GM19238 (cell line): ENCODE measurements around the gene SLC25A31.

Experiments used
- DNase-seq: peaks from one replicate; pipeline ENCODE4 v3.0.0; 2011; ENCODE audit warnings: low spot score; ENCODE audit not compliant: insufficient read length

The SLC25A31 gene

DNA sequence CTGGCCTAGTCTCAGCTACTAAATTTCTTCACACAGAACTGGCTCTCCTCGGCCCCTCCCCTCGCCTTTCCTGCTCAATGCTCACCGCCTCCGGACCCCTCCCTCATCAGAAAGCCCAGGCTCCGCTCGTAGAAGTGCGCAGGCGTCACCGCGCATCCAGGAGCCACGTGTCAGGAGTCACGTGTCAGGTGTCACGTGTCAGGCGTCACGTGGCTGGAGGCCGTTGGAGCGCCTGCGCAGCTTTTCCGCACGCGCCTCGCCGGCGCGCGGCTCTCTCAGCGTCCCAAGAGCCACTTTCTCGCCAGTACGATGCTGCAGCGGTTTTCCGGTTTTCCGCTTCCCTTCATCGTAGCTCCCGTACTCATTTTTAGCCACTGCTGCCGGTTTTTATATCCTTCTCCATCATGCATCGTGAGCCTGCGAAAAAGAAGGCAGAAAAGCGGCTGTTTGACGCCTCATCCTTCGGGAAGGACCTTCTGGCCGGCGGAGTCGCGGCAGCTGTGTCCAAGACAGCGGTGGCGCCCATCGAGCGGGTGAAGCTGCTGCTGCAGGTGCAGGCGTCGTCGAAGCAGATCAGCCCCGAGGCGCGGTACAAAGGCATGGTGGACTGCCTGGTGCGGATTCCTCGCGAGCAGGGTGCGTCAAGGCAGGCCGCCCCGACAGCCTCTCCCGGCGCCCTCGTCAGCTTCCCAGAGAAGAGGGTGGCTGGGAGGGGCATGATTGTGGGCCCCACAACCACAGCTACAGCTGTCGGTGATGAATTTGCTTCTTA lies at the start of gene SLC25A31:
Gene SLC25A31, plus strand, starts transcription at position 259 of the 772 bp plus-strand sequence. Its CDS starts 146 bp downstream, at position 405.
- DNase-seq, result no peak

DNA sequence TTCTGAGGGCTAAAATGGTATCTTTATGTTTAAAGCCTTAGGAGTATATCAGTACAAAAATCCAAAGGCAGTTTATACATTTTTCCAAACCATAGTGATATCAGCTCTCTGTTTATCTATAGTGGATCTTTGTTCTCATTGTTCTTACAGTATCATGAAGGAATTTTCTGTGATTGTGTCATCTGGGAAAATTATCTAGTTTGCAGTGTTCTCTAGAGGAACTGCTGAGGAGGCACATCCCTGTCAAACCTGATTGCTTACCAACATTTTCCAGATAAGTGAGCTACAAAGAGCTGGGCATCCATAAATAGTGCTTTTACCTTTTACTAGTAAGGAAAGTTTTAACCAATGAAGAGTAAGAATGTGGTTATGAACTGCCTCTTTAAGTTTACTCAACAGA lies 44.9 kb upstream of the SLC25A31 start:
- DNase-seq, result no peak

DNA sequence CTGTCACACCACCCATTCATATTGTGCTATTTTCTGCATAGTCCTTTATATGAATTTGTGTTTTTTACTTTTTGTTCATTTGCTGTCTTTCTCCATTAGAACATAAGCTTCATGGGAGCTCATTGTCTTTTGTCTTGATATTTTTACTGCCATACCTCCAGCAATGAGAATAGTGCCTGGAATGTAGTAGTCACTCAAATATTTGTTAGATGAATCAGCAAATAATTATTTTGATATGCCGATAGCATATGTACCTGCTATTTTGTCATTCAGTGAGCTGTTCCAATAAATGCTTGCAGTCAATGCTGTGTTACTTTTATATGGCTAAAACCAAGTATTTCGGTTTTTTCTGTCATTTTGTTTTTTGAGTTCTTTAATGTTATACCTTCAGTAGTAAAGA lies 43.5 kb upstream of the SLC25A31 start:
- DNase-seq, result no peak

DNA sequence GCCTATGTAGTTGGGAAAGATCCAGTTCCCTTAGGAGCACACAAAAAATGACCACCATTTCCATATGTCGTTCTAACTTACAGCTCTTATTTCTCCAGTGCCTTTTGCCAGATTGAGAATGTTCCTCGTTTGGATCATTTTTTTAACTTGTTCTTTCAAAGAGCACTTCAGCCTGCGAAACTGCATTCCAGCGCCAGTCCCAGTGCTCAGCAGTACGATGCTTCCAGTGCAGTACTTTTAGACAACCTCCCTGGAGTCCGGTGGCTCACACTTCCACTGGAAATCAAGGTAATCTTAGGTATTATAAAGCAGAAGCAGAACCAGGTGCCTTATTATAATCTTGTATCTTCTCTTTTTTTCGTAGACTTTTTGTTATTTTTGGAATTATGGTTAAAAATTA lies 42.6 kb upstream of the SLC25A31 start:
- no peak for DNase-seq

DNA sequence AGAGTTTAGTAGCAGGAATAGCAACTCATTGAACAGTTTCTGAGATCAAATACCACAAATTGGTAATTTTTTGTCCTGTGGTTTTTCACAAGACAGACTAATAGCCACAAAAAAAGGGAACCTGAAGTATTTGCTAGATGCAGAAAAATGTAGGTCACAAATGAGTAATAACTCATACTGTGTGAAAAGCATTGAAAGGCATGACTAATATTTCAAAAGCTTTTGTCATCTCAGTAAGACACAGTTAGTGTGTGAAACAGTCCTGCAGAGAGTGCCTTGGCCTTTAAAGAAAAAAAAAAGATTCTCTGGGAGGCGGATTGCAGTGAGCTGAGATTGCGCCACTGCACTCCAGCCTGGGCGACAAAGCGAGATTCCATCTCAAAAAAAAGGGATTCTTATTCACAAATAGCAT lies 31.4 kb upstream of the SLC25A31 start:
- DNase-seq, result peak; percentile 5

DNA sequence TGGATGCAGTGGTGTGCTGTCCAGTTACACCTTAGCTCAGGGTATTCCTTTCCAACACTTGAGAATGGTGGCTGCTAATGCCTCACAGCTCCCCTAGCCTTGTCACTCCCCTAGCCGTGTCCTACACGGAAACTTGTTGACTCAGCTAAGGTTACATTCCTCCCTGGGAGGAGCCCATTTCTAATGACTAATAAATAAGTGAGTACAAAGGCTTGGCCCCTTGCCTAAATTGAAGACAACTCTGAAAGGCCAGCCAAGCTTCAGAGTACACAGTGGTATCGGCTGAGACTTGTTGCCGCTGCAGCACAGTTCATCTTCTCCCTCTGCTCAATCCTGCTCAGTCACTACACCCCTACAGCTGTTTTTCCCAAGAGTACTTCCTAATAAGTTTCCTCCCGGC lies 21.2 kb upstream of the SLC25A31 start:
- no peak for DNase-seq

DNA sequence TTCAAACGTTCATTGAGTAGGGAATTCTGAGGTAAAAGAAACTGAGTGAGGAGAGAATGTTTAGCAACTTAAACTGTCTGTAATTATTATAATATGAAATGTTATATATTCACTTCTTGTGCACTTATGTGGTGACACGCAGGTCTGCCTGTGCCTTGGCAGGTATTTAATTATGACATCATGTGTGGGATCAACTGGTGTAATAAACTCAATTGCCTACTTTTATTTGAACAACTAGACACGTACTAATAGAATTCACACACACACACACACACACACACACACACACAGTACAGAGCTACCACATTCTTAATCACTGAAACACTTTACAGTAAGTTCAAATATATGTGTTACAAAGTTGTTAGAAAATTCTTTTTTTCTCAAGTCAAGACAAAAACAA lies 20.7 kb upstream of the SLC25A31 start:
- DNase-seq, result no peak

DNA sequence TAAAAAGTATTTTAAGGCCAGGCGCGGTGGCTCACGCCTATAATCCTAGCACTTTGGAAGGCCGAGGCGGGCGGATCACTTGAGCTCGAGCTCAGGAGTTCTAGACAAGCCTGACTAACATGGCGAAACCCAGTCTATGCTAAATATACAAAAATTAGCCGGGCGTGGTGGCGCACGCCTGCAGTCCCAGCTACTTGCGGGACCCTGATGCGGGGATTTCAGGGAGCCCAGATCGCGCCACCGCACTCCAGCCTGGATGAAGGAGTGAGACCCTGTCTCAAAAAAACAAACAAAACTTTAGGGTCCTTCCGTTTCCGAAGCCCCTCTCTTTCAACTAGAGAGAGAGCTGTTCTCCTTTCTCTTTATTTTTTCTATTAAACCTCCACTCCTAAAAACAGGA lies 1.2 kb downstream of the SLC25A31 start:
- no peak for DNase-seq

DNA sequence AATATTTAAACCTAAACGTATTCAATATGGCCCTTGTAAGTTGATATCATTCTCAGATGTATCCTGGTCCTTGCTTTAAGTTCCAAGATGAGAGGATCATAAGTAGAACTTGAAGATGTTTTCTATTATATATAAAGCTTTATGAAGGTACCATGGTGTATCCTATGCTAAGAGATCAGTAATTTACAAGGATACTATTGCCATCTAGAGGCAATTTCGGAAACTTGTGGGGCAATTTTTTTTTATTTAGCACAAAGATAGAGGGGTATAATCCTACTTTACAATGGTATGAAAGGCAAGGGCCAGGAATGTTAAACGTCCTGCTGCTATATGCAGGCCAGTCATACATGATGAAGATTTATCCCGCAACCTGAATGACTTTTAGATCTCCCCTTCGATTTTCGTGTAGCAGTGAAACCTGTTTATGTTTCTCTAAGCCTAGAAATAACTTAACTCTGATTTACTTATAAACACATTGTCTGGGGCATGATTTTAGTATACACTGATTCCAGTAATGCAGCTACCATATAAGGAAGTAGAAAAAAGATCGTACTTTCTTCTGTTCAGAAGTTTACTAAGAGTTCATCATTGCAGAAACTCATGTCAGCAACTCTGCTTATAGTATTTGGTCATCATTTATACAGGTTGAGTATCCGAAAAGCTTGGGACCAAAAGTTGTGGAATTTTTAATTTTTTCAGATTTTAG lies 2.6 kb downstream of the SLC25A31 start:
- DNase-seq, result no peak

DNA sequence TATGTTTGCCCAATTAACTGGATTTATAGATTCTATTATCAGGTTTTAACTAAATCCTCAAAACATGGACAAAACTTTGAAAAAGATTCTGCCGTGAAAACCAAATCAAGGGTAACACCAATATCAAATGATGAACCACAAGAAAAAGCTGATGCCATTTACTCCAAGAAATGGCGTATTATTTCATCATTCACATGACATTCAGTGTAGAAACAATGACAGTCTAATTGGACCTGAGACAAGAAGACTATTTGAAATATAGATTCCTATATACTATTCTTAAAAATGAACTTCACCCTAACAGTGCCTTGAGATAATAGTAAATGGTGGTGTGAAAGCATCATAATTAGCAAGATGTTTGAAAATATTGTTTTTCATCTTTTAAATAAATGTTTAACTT lies 4.8 kb downstream of the SLC25A31 start:
- DNase-seq, result no peak

DNA sequence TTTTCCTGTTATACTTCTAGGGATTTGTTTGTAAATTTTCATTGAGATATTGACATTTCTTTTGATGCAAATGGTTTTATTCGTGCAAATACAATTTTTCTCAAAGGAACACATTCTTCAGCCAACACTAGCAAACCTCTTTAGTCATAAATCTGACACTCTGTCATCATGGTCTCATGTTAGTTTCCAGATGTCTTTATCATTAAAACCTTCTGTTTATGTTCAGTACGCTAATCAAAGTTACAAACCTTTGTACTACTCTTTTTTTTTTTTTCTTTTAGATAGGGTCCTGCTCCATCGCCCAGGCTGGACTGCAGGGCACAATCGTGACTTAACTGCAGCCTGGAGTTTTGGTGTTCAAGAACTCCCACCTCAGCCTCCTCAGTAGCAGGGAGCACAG lies 7.1 kb downstream of the SLC25A31 start:
- DNase-seq, result no peak

DNA sequence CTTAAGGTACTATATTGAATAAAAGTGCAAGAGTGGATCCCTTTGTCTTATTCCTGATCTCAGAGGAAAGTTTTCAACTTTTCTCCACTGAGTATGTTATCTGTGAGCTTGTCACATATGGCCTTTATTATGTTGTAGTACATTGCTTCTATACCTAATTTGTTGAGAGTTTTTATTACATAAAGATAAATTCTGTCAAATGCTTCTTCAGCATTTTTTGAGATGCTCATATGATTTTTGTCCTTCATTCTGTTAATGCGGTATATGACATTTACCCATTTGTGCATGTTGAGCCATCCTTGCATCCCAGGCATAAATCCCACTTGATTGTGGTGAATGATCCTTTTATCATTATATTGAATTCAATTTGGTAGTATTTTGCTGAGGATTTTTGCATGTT lies 11.0 kb downstream of the SLC25A31 start:
- DNase-seq, result no peak

DNA sequence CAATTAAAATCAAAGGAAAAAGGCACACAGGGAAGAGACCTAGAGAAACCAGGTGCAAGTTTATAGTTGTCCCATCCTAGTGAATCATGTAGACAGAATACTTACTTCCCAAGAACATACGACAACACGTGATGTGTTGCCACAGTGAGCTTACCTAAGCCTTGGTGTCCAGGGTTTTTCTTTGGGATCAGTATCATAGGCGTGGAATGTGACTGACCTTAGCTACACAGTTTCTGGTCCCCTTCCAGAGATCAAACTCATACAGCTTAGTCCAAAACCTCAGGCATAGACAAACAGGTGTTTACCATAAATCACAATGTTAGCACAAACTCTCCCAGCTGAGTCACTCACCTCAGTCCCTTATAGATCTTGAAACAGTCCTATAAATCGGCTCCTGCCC lies 17.7 kb downstream of the SLC25A31 start:
- no peak for DNase-seq

DNA sequence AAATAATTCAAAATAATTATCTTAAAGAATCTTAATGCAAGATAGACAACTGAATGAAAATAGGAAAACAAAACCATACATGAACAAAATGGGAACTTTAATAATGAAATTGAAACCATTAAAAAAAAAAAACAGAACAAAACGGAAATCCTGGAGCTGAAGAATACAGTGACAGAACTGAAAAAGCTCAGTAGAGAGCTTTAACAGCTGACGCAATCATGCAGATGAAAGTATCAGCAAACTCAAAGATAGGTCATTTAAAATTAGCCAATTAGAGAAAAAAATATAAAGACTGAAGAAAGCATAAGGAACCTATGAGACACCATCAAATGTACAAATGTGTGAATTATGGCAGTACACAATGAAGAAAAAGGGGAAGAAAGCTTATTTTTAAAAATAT lies 18.8 kb downstream of the SLC25A31 start:
- DNase-seq, result no peak

DNA sequence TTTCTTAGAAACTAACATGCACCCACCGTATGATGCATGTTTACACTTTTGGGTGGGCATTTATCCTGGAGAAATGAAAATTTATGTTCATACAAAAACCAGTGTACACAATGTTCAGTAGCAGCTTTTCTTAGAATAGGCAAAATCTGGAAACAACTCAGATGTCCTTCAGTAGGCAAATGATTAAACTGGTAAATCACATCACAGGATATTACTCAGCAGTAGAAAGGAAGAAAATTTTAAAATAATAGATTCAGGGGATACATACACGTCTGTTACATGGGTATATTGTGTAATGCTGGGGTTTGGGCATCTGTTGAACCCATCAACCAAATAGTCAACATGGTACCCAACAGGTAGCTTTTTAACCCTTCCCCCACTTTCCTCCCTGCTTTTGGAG lies 26.7 kb downstream of the SLC25A31 start:
- no peak for DNase-seq

DNA sequence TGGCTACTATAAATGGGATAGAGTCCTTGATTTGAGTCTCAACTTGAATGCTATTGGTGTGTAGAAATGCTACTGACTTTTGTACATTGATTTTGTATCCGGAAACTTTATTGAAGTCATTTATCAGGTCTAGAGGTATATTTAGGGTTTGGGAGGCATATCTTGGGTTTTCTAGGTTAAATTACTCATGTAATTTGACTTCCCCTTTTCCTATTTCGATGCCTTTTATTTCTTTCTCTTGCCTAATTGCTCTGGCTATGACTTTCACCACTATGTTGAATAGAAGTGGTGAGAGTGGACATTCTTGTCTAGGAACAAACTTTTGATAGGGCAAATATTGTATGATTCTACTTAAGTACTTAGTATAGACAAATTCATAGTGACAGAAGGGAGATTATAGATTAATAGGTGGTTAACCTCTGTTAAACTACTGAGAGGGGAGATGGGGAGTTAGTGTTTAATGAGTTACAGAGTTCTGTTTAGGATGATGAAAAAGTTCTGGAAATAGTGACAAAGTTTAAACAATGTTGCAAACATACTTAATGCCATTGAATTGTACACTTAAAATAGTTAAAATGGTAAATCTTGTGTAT lies 29.1 kb downstream of the SLC25A31 start:
- no peak for DNase-seq

DNA sequence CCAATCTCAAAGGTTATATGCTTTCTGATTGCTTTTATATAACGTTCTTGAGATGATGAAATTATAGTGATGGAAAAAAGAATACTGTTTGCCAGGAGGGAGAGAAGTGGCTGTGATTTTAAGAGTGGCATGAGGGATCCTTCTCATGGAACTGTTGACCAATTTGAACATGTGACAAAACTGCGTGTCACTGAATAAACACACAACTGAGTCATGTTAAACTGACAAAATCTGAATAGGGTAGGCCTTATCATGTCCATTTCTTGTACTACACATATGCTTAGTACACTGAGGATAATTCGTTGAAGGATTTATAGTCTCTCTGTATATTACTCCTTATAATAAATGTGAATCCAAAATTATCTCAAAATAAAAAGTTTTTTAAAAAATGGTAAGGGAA lies 29.7 kb downstream of the SLC25A31 start:
- no peak for DNase-seq

DNA sequence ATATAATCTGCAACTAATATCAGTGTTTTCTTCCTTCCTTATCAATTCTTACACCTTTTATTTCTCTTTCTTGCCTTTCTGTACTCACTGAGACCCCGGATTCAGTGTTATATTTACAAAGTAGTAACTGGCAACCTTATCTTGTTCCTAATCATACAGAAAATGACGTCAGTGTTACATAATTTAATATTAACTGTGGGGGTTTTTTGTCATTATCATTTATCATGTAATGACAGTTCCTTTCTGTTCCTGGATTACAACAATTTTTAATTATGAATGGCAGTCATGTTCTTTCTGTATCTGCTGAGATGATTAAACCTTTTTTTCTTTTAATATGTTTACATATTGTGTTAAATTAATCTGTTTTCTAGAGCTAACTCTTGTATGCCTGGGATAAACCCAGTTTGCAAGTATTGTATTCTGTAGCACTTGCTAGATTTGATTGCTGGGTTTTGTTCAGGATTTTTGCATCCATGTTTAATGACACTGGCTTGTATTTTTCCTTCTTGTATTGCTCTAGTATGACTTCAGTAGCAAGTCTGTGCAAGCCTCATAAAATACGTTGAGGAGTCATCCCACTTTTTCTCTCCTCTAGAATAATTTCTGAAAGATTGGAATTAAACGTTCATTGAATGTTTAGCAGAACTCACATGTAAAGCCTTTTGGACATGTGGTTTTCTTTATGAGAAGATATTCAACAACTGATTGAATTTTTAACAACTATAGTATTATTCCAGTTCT lies 41.5 kb downstream of the SLC25A31 start:
- DNase-seq, result no peak

DNA sequence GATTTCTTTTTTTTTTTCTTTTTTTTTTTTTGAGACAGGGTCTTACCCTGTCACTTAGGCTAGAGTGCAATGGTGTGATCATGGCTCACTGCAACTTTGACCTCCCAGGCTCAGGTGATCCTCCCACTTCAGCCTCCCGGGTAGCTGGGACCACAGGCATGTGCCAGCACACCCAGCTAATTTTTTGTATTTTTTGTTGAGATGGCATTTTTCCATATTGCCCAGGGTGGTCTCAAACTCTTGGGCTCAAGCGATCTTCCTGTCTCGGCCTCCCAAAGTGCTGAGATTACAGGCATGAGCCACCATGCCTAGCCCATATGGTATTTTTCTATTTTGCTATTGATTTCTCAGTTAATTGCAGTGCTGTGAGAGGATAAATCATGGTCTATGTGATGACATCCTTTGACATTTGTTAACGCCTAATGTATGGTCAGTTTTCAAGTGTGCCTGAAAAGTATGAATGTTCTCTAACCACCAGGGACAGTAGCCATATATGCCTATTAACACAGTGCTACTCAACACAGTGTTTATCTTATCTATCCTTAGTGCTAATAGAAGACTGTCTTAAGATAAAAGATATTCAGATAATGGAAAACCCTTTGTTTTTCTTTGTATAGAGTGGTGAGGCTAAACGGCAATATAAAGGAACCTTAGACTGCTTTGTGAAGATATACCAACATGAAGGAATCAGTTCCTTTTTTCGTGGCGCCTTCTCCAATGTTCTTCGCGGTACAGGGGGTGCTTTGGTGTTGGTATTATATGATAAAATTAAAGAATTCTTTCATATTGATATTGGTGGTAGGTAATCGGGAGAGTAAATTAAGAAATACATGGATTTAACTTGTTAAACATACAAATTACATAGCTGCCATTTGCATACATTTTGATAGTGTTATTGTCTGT lies 42.8 kb downstream of the SLC25A31 start:
- DNase-seq, result no peak

DNA sequence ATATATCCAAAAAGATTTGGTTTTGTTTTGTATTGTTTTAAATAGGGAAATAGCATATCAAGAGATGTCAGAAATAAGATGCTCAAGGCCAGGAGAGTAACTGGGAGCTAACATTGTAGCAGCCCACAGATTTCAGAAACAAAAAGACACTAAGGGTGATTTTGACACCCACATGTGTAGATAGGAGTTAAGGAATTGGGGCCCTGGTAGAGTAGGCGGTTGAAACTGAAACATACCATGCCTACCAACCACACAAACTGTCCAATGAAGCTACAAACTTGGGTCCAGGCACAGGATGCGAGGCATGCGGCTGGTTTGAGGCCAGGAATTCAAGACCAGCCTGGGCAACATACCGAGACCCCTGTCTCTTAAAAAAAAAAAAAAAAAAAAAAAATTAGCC lies 45.6 kb downstream of the SLC25A31 start:
- DNase-seq, result no peak

DNA sequence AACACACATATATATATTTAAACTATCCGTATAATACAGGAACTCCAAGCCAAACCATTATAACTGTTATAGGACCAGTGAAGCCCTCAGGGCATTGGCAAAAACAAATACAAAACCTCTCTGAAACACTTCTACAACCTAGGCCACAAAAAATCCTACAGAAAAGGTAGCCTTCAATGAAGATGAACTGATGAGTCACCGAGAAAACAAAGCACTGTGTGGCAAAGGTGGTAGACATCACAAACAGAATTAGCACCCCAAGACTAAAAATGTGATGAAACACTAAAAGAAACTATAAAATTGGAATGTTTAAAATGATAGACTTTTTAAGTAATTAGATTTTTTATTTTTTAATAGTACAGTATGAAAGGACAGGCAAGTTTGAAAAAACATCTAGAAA lies 46.4 kb downstream of the SLC25A31 start:
- no peak for DNase-seq
